Tibial nerve (tissue), 4 donors: Measurements from ENCODE around the gene SIPA1L3. TPM values are rescaled to one million over a fixed set of nuclear protein-coding genes. Genes with fewer than 3 reads are reported as not detected.
A peak's percentile ranks its signal among the peaks of the same experiment; 100 is the strongest.

Source experiments
- DNase-seq, 2 donors: peaks; one replicate each; pipeline ENCODE4 v3.0.0-alpha.2; 2019; ENCODE audit warnings: low spot score in 2 of 2
- H3K27ac ChIP-seq, 4 donors: fragments of 200-600 bp; sonication (generic) in 3 of 4; one replicate each; pipeline ENCODE4 v1.5.1; 2017 to 2019; ENCODE audit warnings: mild to moderate bottlenecking in 1 of 4
- H3K27me3 ChIP-seq, 2 donors: fragments of 200-600 bp; sonication (generic) in 1 of 2; one replicate each; pipeline versions ENCODE4 v1.5.1 to v1.6.0; 2017 to 2019
- H3K36me3 ChIP-seq, 3 donors: fragments of 200-600 bp; sonication (generic); one replicate each; pipeline ENCODE4 v1.5.1; 2018 to 2019
- H3K4me1 ChIP-seq, 4 donors: fragments of 200-600 bp; sonication (generic) in 3 of 4; one replicate each; pipeline ENCODE4 v1.5.1; 2017 to 2019
- H3K4me3 ChIP-seq, 4 donors: fragments of 200-600 bp; sonication (generic) in 3 of 4; one replicate each; pipeline ENCODE4 v1.5.1; 2017 to 2019; ENCODE audit warnings: mild to moderate bottlenecking in 1 of 4, moderate library complexity in 1 of 4
- H3K9me3 ChIP-seq, 4 donors: fragments of 200-600 bp; sonication (generic) in 3 of 4; one replicate each; pipeline ENCODE4 v1.5.1; 2017 to 2019
- CTCF ChIP-seq, 5 experiments: fragments of 200-600 bp in 3 of 5; fragments of 450-650 bp in 2 of 5; sonication (generic) in 3 of 5; IDR thresholded peaks; one replicate each; pipeline ENCODE4 v1.5.1; 2016 to 2019; ENCODE audit warnings: antibody characterized with exemption in 5 of 5, mild to moderate bottlenecking in 3 of 5, moderate library complexity in 2 of 5
- EP300 ChIP-seq, 2 donors: sonication (generic); formaldehyde crosslinking; IDR thresholded peaks; one replicate each; pipeline ENCODE4 v1.6.1; 2017; ENCODE audit warnings: antibody characterized with exemption in 2 of 2, mild to moderate bottlenecking in 1 of 2
- POLR2A ChIP-seq, 2 donors: fragments of 450-650 bp; IDR thresholded peaks; one replicate each; pipeline ENCODE4 v1.6.1; 2017; ENCODE audit warnings: antibody characterized with exemption in 2 of 2, mild to moderate bottlenecking in 2 of 2, moderate library complexity in 2 of 2
- WGBS, 2 donors: methylation state at CpG; one replicate each; pipeline ENCODE4 v1.1.5; 2018; 5-methylcytosine and 5-hydroxymethylcytosine counted together
- small RNA-seq: library from RNA; depleted of rRNA; stranded (forward); fragments of <200 nt; gene quantifications from one replicate; pipeline ENCODE3, GENCODE V24; 2016
- total RNA-seq, 4 donors: library from RNA; depleted of rRNA; stranded (reverse); fragments of >200 nt; gene quantifications; one replicate each; pipeline ENCODE4 v1.1.0, GENCODE V29; 2016

Gene SIPA1L3
- total RNA-seq, 4 donors from 2014 or later, result 8.3 to 43.9 (median 17.0) TPM

GRCh38 chr19:38255383-38256014, 348.5 kb downstream of the SIPA1L3 start:
- no peaks in the 10 kb centered on the region for H3K36me3 ChIP-seq
- H3K27ac ChIP-seq, result peak overlapping the region in 3 of 4 donors; percentile 62 to 72 (median 71)
- peak overlapping the region; percentile 26 to 60 (median 40) for H3K4me3 ChIP-seq
- no peak for DNase-seq
- H3K27me3 ChIP-seq, result peaks cover 0 to 23% of the 10 kb centered on the region in 2 donors
- H3K4me1 ChIP-seq, result peaks cover 0 to 40% (median 22%) of the 10 kb centered on the region in 4 donors
- 42 to 51% methylated on average over 15 to 17 of the region's 17 CpGs for WGBS, 2 donors
- no peaks in the 10 kb centered on the region for H3K9me3 ChIP-seq
- TF ChIP-seq CTCF (IDR thresholded peaks at IDR 0.05) (no peak), POLR2A (IDR thresholded peaks at IDR 0.05) (no peak), EP300 (IDR thresholded peaks at IDR 0.05) (no peak)

Small RNA genes lying within 50 kb of the gene (small RNA-seq; reads per million reads assigned to genes)
- not detected for gene RN7SL663P

Other genes with a start within 250 kb of the SIPA1L3 start
- 10 to 100 TPM in 1 of 4 donors, 1 to 10 TPM in 3; 5.4 to 14.1 (median 7.6) TPM for gene ZNF607, start 187.4 kb upstream of the SIPA1L3 start, total RNA-seq
- 10 to 100 TPM in 2 of 4 donors, 1 to 10 TPM in 2; 7.8 to 13.6 (median 9.5) TPM for gene ZNF573, start 127.6 kb upstream of the SIPA1L3 start, total RNA-seq
- not detected for gene WDR87, start 614 bp upstream of the SIPA1L3 start, total RNA-seq